GM21825 (cell line): ENCODE data around the gene ZNF106.

Source experiments
- ATAC-seq: cut with Tn5 transposase; IDR thresholded peaks from one replicate; pipeline ENCODE4 v1.9.1; 2021; ENCODE audit warnings: mild to moderate bottlenecking, moderate library complexity; ENCODE audit not compliant: unreplicated experiment

ZNF106 gene

DNA sequence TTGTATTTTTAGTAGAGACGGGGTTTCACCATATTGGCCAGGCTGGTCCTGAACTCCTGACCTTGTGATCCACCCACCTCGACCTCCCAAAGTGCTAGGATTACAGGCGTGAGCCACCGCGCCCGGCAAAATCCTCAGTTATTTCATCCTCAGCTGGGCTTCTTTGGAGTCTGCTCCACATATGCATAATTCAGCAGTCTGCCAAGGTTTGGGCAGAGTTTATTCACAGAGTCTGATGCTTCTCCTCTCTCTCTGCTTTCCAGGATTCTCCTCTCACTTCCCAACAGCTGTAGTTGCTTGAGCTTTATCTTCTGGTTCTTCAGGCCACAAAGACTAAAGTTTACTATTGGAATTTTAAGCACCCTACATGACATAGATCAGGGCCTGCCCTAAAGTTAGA is 8.2 kb downstream of the ZNF106 start:
- no peak for ATAC-seq

DNA sequence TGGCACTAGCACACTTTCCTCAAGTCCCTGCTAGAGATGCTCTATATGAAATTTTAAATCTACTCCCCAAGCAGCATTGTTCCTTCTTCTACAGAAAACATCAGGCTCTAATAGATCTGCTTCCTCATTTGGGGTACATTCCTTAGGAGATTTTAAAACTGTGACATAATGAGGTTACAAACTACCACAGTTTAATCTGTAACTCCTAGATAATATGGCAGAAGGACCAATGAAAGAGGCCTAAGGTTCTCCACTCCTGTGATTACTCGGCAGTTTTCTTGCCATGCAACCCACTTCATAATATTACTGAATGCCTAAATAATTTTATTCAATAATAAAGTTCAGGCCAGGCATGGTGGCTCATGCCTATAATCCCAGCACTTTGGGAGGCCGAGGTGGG is 16.1 kb downstream of the ZNF106 start:
- ATAC-seq: no peak

DNA sequence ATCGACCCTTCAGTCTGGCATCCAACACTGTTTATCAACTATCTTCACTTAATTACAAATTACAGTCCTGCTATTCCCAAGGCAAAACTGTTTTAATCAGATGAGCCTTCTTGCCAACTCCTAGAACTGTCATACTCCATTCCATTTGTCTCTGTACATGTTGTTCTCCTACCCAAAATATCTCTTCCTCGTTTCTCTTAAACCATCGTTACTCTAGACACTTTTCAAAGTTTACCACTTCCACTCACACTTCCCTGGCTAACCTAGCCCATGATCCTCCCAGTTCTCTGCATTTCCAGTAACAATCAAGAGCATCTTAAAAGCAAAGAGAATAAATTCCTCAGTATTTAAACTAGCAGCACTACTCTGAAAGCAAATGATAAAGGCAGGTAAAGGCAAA is 19.9 kb downstream of the ZNF106 start:
- no peak for ATAC-seq

DNA sequence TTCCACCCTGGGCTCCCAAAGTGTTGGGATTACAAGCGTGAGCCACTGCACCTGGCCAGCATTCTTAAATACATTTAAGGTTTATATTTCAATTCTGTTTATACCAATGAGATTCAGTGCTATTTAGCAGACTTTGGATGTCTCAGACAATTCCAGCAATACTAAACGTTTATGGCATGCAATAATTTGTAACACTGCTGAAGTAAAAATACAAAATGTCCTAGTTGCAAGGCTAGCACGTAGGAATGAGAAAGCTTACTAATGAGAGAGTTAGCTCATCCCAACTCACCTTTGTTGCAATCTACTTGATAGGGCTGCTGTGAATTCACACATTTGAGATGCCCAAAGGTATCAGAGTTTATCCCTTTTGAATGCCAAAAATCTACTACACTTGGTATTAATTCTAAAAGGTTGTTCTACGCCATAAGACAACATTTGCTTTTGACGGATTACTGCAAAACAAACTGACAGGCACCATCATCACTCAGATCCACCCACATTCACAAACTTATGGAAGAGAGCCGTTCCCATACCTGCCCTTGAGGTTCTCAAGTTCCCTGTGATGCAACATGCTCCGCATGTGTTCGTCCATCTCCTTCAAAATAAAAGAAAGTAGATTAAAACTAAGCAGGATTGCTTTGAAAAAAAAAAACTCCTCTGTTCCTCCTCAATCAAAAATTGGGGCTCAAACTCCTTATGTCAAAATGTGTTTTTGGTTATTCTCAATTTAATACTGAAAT is 25.3 kb downstream of the ZNF106 start:
- no peak for ATAC-seq

DNA sequence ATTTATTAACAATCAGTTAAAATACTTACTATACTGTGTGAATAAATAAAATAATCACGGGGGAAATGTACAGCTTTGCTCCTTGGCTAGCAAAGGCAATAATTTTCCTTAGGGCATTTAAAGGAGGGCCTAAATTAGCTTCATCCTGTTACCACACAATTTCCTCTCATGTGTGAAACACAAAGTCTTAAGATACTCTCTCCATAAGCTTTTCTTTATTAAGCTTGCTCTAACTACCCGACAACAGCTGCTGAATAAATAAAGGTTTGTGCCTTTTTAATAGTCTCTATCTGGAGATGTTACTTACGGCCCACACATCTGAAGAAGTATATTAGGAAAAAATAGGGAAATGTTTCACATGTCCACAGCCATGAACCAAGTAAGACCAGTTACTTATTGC is 29.7 kb downstream of the ZNF106 start:
- no peak for ATAC-seq

DNA sequence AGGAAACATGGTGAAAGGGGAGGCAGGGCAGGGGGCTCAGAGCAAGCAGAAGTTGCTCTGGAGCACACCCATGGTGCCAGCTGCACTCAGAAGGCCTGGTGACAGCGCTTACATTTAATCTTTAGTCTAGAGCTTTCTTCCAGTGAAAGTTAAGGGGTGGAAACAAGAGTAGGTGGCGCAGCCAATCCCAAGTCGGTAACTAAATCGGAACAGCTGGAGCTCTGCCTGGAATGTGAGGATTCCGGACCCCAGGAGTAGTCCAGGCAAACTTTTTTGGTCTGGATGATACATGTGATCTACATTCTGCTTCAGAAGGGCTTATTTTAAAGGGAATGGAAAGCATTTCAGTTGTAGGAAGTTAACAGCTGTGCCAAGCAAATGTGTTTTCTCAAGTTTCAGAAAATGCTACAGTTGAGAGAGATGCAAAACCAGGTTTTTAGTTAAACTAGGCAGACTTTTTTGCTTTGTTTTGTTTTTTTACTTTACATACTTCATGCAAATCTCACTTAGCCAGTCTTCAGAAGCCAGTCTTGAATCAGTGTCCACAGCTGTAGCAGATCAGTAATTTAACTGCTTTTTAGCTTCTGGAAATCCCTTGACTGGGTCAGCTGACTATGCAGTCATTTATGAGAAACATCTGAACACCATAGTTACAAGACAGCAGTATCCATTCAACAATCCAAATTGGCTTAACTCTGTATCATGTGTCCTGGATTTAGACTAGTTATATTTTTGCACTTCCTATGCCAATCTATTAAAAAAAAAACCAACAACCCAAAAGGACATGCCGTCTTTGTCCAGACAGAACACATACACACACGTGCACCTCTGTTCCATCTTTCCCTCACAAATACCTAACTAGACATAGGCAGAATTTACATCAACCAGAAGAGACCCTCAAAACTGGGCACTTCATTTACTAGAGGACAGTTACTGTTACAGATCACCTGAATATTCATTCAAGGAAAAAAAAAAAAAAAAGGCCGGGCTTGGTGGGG is 33.2 kb downstream of the ZNF106 start:
- peak; percentile 85 for ATAC-seq

DNA sequence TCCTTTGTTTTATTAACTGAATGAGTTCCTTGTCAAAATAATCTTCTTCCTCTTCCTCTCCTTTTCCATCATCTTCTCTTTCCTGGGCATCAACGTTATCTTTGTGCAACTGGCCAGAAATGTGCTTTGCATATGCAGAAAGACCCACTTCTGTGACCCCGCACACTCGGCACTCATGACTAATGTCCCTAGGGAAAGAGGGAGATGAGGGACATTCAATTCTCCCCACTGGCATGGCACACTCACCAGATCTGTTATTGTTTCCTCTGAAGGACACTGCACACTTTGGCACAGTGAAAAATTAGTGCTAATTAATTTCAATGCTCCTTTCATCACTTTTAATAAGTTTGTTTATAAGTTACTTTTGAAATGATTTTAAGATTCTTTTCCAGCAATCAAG is 34.0 kb downstream of the ZNF106 start:
- no peak for ATAC-seq

DNA sequence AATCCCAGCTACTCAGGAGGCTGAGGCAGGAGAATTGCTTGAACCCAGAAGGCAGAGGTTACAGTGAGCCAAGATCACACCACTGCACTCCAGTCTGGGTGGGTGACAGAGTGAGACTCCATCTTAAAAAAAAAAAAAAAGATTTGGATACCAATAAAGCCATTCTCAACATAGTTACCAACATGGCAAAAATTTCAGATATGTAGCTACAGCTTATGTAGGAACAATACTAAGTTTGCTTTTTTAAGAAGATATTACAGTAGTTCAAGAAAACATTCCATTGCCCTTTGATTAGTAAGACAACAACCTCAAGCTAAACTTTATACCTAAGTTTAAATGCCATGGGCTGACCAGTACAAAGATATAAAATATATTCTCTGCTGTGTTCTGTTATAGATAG is 34.4 kb downstream of the ZNF106 start:
- no peak for ATAC-seq

DNA sequence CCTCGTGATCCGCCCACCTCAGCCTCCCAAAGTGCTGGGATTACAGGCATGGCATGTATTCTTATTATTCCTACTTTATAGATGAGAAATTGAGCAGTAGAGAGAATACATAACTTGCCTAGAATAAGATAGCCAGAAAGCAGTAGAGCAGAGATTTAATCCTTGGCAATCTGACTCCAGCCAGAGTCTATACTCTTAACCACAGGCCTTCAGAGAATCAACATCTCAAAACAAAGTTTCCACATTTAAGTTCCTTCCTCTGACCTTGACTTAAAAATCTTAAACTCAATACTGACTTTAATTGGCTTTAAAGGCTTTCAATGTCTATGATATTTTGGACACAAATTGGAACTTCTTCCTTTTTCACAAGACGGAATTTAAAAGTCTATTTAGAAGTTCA is 37.1 kb downstream of the ZNF106 start:
- ATAC-seq: no peak

DNA sequence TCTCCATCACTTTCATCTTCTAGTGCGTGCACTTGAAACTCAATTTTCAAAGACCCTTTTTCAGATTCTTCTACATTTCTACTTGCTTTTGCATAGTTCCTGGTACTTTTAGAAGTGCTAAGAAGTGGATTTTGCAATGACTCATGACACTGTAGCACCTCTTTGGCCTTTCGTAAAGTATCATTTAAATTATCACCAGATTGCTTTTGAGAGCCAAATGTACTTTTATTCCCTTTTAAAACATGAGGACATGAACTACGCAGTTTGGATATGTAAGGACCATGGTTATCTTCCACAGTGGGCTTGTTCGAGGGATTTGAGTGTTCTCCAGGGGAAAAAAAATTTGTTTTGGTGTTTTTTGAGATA is 40.5 kb downstream of the ZNF106 start:
- ATAC-seq: no peak

DNA sequence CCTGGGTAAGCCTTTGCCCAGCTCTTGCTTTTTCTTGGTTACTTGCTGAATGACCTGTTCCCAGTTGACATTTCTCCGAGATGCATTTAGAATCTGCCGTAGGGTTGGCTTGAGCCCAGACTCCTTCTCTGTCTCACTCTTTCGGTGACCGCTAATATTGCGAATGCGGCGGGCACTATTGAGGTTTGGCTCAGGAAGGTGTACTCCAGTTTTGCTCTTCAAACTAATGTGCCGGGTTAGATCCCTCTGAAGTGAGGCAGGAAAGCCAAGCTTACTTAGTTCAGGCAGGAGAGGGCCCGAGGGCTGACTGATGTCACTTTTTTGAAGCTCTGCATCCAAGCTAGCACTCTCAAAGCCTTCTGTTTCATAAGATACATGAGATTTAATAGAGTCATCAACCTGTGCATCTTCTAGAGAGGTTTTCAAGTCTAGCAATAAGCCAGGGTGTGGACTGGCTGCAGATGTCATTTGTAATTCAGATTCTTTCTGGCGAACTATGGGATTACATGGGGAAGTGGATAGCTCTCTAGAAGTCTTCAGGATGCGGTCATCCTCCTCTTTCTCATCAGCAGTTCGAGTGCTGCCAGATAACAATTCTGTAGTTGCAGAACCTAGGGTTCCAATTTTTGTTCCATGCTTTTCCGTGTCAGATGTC is 41.0 kb downstream of the ZNF106 start:
- ATAC-seq: no peak

DNA sequence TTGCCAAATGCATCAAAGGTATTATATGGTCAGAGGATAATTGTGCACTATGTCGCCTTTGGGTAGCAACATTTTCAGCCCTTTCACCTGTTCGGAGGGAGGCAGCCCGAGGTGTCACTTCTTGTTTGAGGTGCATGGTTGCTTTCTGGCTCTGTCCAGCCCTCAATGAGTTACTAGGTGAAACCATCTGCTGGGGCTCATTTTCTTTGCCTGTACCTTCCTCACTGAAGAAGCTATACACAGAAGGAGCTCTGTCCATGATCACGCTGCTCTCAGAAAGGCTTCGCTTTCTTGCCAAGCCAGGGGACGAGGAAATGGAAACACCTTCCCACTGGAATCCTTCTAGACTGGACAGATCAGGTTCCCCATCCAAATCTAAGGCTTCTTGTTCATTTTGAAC is 42.7 kb downstream of the ZNF106 start:
- no peak for ATAC-seq

DNA sequence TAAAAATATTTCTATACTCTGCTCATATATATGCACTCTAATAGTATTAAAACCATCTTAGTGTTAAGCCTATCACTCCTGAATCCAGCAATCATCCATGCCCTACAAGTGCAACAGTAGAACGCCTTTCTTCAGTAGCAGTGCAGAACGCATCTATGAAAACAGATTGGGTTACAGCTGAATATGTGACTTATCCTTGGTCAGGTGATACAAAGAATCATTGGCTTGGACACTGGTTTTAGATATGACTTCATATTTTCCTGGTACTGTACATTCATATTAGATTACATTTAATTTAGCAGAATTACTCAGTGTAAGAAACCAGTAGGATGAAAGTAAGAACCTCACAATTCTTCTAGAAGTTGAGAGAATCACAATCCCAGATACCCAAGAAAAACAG is 43.3 kb downstream of the ZNF106 start:
- no peak for ATAC-seq

DNA sequence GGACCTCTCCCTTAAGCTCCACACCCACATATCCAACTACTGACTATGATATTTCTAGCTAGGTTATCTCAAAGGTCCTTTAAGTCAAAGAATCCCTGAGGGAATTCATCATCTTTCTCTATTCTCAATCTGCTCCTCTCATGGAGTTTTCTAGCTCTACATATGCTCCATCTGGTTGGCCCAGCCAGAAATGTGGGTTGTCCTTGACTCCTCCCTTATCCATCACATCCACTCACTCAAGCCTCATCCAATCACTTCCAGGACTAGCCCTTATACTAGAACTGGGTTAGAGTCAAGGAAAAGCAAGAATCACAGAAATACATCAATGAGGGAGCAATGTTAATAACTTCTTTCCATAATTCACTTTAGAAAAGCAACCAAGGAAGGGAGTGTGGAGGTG is 45.4 kb downstream of the ZNF106 start:
- ATAC-seq: no peak

DNA sequence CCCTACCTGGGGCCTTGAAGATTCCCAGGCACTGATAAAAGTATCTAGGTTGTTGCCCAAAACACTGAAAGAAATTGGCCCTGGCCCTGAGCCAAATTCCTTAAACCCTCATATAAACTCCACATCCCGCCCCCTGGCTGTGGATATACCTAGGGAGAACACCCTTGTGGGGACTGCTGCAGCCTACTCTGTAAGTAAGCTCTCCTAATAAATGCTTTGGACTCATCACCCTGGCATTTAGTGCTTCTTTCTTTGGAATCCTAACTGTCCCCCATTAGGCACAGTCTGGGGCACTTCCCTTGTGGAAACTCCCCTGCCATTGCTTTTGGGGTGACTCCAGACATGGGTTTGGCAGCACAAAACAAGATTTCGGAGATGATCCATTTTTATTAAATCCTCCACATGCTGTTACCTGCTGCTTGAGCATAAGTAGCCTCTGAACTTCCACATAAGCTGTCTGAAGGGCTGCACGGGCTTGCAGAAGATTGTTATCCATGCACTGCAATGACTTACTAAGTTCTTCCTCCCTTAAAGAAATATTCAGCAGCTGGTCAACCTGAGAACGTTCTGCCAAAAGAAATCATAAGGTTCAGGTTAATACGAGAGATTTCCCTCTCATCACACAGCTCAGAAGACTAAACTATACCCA is 46.4 kb downstream of the ZNF106 start:
- no peak for ATAC-seq

DNA sequence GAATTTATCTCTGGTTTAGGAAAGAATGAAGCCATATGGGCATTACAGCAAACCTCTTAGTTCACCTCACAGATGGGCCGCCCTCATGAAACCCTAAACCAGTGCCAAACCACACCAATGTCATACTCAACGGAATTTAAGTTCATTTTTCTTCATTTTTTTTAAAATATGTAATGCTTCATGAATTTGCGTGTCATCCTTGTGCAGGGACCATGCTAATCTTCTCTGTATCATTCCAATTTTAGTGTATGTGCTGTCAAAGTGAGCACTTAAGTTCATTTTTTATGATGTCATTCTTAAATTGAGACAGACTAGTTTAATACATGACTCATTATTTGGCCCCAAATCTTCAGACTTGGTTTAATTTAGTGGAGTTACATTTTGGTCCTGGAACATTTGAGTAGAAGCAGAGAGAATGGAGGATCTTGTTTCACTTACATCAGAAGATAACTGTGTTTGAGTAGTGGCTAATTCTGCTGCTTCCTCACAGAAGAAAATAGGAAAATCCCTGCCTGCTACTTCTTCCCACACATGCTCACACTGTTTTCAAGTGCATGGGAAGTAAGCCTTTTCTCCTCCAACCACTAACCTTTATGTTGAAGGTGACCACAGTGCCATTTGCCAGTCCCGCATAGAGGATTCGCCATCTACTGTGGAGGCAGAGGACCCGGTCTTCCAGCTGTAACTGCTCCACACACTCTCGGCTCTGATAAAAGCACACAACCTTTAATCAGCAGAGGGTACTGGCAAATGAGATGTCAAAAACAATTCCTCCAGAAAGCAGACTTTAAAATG is 63.3 kb downstream of the ZNF106 start:
- ATAC-seq: no peak

DNA sequence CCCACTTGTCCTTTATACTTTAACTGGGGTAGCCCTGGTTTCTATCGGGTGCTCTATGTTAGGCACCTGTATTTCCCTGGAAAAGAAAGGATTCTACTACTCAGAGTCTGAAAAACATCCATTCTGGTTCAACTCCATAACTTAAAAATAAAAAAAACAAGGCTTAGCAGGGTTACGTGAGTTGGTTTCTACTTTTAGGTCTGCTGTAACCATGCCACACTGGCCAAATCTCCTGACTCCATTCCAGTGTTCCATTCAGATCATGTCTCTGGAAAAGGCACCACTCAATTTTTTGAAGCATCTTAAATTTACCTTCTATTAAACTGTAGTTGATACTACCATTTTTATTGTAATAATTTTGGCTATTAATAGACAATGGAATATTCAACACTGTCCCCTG is 69.6 kb downstream of the ZNF106 start:
- ATAC-seq: no peak

DNA sequence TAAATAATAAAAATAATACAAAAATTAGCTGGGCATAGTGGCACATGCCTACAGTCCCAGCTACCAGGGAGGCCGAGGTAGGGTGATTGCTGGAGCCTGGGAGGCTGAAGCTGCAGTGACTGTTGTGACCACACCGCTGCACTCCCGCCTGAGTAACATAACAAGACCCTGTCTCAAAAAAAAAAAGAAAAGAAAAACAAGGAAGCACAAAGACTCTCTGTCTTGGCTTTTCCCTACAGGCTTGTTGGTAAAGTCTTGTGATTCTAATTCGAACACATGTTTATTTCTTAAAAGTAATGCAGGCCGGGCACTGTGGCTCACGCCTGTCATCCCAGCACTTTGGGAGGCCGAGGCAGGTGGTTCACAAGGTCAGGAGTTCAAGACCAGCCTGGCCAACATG is 71.6 kb downstream of the ZNF106 start:
- no peak for ATAC-seq

DNA sequence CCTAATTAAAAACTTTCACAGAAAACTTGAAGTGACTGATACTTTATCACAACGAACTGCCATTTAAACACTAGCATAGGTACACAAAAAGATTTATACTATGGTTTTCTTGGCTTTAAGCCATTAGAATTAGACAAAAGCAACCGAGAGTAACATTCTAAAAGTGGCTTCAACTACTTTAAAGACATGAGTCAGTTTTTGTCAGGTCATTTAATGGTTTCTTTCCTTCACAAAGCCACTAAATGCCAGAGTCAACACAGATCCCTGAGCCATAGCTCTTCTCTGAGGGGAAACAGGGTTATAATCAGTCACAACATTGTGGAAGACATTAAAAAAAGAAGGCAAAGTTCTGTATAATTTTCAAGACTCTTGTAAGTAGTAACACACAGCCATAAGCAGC is 77.0 kb downstream of the ZNF106 start:
- no peak for ATAC-seq

DNA sequence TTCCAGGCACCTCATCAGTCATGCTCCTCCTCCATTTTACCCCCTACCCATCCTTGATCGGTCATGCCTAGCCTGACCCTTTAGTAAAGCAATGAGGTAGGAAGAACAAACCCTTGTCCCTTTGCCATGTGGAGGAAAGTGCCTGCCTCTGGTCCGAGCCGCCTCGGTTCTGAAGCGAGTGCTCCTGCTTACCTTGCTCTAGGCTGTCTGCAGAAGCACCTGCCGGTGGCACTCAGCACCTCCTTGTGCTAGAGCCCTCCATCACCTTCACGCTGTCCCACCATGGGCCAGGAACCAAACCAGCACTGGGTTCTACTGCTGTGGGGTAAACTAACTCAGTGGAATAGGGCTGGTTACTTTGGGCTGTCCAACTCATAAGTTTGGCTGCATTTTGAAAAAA is 79.1 kb downstream of the ZNF106 start:
- no peak for ATAC-seq
